Activated CD4-positive, alpha-beta T cell treated with anti-CD3 and anti-CD28 coated beads, Interleukin-2, amount 50 U/mL, for 4 hours (primary cell): ENCODE results near the gene WSCD2.

Source experiments
- DNase-seq, 2 experiments: peaks; one replicate each; pipeline ENCODE4 v3.0.0-alpha.2; 2020

The WSCD2 gene

DNA sequence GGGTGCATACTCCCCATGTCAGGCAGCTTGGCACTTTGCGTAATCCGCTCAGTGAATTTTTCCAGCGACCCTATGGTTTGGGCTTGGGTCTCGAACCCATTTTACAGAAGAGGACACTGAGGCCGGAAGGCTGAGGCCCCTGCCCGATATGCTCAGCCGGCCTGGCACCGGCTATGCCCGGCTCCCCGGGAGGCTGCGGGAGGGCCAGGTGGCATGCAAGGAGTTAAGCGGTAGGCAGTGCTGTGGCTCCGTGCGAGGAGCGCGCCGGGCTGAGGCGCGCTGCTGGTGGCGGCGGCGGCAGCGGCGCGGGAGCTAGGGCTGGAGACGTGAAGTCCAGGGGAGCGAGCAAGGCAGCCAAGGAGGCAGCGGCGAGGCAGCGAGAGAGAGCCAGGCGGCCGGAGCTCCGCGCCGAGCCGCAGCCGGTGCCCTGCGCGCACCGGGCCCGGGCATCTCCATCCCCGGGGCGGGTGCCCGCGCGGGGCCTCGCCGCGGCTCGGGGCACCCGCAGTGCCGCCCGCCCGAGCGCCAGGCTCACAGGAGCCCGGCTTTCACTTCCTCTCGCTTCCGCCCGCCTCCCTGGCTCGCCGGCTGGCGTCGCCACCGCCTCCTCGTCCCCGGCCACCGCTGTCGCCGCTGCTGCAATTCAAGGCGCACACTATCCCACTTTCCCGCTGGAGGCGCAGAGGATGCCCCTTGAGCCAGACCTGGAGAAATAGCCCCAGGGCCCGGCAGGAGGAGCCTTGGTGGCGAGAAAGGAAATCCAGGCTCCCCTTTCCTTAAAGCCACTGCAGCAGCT, at the start of gene WSCD2:
Gene WSCD2 (plus strand): TSS at position 272 of the 796 bp plus-strand sequence. CDS start 66,545 bp downstream, outside the sequence.
- no peak for DNase-seq

DNA sequence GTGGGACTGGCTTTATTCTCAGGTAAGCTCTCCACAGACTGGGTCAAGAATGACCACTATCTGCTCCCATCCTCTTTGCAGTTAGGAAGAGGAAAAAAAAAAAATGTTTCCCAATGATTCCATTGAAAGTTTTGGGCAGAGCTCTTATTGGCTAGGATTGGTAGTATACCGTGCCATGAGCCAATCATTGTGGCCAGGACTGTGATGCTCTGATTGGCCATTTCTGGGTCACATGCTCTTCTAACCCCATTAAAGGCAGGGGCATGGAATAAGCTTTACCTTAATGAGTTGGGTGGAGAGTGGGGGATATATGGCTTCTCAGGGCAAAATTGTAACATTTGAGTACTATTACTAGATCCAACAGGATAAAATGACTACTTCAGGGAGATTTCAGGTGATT, 49.4 kb upstream of the WSCD2 start:
- DNase-seq = no peak

DNA sequence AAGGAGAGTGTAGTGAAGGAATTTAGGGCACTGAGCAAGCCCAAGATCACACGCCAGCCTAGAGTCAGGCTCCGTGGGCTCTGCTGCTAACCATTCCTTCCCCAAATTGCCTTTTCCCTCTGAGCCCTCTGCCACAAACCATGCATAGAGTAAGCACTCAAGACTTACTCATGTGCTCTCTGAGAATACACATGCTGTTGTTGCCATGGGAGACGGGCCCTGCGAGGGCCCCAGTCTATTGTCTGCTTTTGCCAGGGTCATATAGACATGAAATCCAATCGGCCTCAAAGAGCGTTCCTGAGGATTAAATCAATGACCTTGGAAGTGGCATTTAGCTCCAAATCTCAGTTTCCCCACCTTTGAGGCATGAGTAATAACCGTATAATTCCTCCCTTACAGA, 48.7 kb upstream of the WSCD2 start:
- no peak for DNase-seq

DNA sequence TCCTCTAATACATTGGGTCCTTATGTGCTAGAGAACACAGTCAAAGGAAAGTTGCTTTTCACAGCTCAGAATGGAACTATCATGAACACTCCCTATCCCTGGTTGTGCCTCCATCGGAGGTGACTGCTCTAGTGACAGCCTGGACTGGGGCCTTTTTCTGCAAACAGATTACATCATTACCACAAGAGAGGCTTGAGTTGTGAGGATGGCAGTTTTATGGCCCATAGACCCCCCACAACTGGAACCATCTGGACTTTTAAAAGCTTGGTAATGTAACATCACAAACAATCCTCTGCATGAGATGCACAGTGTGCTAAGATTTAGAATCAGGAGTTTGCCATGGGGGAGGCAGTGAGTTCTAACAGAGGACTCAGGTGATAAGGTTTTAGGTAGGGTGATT, 46.6 kb upstream of the WSCD2 start:
- DNase-seq = no peak

DNA sequence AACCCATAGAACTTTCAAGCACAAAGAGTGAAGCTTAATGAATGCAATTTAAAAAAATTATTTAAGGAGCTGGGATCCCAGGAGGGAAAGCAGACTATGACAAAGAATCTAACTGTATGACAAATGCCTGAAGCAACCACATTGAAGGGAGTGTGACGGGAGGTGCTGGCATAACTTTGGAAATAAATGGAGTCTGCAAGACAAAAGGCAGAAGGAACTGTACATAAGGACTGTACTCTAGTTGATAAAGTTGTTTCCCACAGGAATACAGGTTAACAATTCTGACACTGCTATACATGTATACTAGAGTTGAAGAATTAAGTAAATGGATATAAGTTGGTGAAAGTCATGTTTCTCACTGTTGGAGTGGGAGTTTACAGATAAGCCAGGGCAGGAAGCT, 41.2 kb upstream of the WSCD2 start:
- DNase-seq = no peak

DNA sequence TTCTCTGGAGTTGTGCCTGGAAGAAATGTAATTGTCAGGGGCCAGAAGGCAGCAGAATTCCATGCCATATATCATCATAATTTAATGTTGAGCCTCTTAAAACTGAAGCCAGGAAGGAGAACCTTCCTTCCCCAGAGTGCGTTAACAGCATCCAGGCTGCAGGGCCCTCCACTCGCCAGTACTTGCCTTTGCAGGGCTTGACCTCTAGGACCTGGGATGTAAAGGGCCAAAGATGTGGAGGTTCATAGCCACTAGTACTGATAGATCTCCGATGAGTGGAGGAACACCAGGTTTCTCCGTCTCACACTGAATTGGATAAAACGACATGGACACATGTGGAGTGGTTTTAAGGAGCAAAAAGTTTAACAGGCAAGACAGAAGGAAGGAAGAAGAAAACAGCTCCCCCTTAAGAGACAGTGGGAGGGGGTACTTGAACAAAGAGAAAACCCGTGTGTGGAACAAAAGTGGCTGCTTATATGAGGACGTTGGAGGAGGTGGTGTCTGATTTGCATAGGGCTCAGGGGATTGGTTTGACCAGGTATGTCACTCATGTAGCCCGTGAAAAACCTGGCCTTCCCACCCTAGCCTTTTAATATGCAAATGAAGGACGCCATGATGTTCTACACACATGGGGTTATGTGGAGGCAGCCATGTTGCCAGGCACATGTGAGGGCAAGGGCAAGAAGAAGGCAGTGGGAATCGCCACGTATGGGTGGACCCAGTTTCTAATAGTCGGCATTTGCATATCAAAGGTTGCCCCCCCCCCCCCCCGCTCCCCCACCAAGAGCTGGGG, 38.8 kb upstream of the WSCD2 start:
- DNase-seq = no peak

DNA sequence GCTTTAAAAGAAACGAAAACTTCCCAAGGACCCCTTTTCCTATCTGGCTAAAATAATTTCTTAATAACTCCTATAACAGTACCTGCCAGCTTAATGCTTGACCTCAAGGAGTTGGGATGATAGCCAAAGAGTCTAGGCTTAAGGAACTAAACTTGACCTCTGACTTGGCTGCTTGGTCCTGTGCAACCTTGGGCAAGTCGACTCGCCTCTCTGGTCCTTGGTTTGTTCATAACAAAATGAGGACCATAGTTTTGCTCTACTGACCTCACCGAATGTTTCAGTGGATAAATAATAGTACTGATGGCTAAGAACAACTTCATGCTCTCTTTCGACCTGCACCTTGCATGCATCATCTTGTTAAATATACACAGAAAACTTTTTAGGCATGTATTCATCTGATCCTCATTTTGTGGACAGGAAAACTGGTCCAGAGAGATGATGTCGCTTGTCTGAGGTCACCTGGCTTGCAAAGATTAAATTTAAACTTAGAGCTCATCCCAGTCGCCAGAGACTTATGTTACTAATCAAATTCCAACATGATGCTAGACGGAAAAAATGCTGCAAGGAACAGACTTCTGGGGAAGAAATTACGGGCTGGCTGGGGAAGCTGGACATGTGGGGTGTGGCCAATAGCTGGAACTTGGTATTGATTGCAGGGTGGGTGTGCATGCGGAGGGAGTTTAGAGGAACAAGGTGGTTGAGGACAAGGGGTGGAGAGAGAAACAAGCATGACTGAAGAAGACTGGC, 38.0 kb upstream of the WSCD2 start:
- DNase-seq = no peak

DNA sequence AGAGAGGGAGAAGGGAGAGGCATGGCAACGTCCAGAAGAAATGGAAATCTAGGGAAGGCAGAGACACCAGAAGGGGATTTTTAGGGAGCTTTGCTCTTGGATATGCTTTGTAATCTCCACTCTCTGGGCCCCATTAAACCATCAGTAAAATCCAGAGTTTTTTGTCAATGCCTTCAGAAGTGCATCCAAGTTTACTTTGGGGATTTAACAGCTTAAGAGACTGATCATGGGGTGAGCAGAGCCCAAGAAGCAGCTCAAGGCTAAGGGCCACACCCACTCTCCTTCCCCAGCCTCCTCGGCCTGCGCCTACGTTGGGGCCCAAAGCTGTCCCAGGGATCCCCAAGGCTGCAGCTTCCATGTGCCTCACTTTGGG, 37.4 kb upstream of the WSCD2 start:
- no peak for DNase-seq

DNA sequence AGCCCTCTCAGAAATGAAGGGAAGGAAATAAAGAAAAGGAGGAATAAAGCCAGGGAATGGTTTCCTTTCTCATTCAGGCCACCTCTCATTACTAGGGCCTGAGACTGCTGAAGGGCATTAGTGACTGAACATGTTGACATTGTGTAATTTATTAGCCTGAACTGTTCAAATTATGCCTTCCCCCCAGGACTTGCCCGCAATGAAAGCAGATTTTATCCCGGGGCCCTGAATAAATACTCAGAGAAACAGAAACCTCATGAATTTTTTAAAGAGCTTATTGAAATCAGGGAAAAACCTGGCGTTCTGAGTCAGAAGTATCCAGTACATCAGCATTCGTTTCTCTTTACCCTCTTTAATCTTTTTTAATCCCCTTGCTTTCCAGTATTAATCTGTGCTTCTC, 35.9 kb upstream of the WSCD2 start:
- no peak for DNase-seq

DNA sequence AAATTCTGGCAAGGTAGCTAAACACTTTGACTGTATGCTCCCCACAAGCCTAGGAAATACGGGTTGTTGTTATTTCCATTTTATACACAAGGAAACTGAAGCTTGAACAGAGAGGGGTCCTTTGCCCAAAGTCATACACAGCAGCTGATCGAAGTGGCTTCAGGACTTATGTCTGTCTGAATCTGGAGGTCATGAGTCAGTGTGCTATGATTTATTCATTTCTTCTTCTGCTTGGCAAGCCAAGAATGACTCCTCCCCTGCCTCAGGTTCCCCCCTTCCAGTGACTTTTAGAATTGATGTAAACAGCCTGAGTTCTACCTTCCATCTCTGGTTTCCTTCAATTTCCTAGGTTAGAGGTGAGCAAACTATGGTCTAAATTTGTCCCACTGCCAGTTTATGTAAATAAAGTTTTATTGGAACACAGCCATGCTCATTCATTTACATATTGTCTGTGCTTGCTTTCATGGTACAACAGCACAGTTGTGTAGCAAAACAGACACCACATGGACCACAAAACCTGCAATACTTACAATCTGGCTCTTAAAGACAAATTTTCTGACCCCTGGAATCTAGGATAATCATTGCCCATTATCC, 34.9 kb upstream of the WSCD2 start:
- no peak for DNase-seq

DNA sequence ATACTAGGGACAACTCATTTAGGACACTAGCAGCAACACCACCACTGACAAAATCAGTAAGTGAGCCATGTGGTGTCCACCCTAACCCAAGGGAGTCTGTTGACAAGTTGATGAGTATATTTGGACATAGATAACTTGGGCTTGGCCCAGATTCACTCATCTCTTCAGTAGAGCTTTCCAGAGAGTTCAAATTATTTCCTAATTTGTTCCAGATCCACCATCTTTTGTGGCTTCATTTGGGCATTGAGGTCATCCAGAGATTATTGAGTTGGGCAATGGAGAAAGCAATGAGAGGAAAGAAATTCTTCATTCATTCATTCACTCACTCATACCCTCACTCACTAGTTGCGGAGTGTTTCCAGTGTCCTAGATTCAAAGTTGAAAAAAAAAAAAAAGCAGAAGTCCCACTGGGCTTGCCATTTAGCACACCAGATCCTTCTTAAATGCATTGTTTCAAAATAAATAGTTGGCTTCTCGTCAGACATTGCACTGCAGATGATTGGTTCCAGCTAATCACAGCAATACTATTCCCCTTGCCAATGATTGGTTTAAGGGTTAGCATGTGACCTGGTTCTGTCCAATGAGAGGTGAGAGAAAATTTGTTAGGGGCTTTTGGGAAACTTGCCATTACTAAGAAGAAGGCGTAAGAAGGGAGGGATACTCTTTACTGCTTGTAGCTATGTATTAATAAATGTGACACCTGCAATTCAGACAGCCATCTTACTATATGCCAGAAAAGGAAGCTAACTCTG, 31.8 kb upstream of the WSCD2 start:
- no peak for DNase-seq

DNA sequence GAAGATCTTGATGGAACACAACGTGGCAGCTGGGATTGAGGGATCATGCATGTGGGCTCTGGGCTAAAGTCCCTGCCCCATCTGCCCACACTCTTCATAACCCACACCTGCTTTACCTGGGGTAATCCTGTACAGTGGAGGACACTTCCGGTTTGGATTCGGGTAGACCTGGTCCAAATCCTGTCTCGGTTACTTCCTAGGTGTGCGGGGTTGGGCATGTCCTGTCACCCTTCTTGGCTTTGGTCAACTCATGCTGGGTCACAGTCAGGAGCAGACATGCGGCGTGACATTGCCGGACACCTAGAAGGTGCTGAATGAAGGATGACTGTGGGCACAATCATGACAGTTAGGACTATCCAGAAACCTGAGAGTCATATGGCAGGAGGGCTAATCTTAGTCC, 30.7 kb upstream of the WSCD2 start:
- no peak for DNase-seq

DNA sequence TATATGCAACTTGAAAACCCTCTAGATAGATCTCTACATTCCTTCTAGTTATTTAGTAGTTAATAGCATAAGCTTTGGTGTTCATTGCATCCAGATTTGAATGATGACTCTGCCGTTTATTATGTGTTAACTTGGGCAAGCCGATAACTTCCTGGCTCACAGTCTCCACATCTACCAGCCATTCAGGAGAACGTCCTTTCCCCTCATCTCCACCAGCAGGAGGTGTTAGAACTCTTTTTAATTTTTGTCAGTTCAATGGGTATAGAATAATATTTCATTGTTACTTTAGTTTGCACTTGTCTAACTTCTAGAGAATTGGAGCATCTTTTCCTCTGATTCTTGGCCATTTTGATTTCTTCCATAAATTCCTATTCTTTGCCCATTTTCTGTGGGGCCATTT, 30.0 kb upstream of the WSCD2 start:
- DNase-seq = no peak

DNA sequence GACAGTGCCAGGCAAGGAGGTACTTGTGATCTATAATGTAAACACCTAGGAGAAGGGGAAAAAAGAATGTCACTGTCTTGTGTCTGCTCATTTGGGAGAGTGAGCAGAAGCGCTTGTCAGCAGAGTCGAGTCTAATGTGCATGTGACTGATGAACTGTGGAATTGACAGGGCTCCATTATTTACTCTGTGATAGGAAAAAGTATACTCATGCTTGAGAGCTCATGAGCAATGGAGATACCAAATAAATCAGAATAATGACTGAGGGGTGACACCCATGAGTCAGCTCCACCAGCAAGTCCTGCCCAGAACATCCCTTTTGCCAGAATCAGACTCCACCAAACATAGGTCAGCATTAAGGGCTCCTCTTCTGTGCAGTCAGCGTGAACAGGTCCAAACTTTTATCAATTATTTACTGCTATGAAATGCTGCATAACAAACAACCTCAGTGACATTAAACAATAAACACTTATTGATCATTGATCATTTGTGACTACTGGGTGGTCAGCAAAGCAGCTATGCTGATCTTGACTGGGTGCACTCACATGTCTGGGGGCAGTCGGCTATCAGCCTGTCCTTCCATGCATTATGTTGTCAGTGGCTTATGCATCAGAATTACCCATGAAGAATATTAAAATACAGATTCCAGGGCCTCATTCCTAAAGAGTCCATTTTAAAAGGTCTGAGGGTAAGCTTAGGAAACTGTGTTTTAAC, 29.2 kb upstream of the WSCD2 start:
- DNase-seq = no peak

DNA sequence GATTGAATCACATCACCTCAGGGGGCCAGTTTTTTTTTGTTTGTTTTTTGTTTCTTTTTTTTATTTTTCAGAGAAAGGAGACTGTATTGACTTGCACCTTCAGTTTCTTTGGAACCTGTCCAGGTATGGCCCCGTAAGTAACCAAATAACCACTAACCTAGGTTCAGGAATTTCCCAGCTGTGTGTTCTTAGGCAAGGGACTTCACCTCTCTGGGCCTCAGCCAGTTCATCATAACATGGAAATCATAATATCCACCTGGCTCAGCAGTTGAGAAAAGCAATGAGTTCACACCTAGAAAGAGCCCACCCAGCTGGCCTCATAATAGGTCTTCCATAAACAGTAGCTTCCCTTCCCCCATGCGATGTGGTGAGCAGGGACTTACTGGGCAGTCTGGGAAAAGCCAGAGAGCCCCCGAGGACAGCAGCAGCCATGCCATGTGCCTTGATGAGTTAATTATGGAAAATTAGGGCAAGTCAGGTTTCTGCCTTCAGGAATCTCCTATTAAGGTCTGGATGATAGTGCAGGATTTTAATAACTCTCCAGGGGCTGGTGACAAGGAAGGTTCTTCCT, 27.4 kb upstream of the WSCD2 start:
- DNase-seq = no peak

DNA sequence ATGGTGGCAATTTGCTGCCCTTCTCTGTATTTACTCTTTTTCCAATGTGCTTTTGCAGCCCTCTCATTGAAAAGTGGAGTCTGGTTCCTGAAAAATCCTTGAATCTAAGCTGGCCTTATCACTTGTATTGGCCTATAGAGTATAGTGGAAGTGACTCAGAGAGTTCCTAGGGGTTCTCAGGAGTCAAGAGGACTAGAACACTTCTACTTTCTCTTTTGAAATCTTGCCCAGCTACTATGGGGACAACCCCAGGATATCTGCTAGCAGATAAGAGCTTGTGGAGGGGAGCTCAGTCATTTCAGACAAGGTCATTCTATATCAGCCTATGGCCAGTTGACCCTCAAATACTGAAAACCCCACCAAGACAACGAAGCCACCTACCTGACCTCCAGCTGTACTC, 26.7 kb upstream of the WSCD2 start:
- DNase-seq = no peak

DNA sequence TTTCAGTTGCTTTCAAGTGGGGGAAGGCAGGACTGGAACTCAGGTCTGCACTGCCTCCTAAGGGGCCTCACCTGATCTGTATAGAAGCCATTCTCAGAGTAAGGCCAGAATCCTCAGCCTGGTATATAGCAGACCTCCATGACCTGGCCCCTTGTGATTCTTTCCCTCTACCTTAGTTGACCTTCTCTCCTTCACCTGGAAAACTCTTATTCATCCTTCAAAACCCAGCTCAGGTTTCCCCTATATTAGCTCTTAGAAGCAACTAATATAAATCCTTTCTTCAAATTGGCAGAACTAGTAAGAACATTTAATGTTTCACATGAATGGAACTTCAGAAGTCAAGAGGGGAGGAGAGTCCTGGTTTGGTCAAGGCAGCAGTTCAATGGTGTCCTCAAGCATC, 26.0 kb upstream of the WSCD2 start:
- DNase-seq = no peak

DNA sequence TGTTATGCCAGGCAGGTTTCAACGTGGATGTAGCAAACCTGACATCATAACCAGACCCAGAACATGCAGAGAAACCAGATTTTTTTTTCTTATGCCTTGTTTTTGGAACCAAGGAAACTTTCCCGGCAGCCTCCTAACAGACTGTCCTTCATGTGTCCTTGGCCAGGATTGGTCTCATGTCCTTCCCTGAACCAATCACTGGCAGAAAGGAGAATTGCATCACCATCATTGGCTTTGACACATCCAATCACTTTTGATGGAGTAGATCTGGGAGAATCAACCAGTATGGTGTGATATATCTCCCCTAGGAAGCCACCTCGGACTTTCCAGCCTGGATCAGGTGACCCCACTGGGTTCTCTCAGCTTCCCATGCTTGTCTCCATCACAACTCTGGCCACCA, 25.6 kb upstream of the WSCD2 start:
- DNase-seq = no peak

DNA sequence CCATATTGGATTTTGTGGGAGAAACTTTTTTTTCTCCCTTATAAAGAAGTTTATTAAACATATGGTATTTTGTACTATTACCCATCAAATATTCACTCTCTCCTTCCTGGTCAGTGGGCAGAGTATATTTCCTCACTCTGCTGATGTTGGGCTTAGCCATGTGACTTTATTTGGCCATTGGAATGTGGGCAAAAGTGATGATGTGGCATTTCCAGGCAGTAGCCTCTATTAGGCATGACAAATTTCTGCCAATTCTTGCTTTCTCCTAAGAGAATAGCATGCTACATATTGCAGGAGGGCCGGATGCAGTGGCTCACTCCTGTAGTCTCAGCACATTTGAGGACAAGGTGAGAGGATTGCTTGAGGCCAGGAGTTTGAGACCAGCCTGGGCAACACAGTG, 24.4 kb upstream of the WSCD2 start:
- DNase-seq = no peak

DNA sequence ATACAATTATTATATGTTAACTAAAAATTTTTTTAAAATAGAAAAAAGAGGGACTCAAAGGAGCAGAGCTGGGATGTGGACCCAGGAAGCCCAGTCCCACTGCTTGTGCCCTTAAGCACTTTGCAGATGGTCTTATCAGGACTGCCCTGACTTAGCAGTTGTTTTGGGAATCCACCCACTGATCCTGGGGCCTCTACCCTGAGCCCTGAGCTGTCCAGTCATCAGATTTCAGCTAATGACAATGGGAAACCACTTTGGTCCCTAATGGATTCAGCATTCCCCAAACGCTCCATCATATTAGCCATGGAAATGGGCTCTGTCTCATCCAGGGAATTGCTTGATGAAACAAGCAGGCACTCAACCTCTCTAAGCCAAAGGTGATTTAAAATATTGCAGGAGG, 22.5 kb upstream of the WSCD2 start:
- DNase-seq = no peak

DNA sequence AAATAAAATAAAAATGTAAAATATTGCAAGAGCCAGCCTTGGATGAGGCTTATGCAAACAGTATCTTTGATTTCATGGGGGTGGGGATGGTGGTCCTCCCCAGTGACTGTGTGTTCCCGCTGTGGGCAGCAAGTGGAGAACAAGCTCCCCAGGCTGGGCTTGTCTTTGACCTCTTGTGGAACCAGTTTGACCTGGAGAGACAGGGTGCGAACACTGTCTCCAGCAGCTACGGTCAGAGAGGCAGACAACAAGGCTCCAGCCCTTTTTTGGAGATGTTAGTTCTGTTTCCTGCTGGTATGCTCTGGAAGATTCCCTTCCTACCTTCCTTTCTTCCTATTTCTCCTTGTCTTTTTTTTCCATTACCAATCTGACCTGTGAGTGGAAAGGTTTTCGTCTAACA, 21.8 kb upstream of the WSCD2 start:
- no peak for DNase-seq

DNA sequence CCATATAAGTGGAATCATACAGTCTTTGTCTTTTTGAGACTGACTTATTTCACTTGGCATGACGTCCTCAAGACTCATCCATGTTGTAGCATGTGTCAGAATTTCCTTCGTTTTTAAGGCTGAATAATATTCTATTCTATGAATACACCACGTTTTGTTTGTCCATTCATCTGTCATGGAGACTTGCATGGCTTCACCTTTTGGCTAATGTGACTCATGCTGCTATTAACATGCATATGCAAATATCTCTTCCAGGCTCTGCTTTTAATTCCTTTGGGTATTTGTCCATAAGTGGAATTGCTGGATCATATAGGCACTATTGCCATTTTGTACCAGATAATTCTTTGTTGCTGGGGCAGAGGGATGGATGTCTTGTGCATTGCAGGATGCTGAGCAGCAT, 19.6 kb upstream of the WSCD2 start:
- DNase-seq = no peak
